Mucosa of gallbladder (tissue), 1 donor: Measurements from ENCODE around the gene SLIT1. TPM values are rescaled to one million over a fixed set of nuclear protein-coding genes. Genes with fewer than 3 reads are reported as not detected.

ENCODE experiments used
- DNase-seq: peaks from one replicate; pipeline ENCODE4 v3.0.0-alpha.2; 2020; ENCODE audit warnings: low spot score
- total RNA-seq: library from RNA; stranded (reverse); gene quantifications from one replicate; pipeline ENCODE4 v1.2.1, GENCODE V29; 2021
- donor health status: DM: no; HTN: no; CAD: no.

Gene SLIT1
- total RNA-seq, 1 donor from 2014 or later = 0.40 TPM

GRCh38 chr10:97139651-97140048, 46.1 kb downstream of the SLIT1 start:
- no peak for DNase-seq

- no peak for DNase-seq
Measured at GRCh38 chr10:97138846-97139245, 46.9 kb downstream of the SLIT1 start.

GRCh38 chr10:97138174-97138573, 47.6 kb downstream of the SLIT1 start:
- DNase-seq = peak; percentile 16

- DNase-seq = no peak
Measured at GRCh38 chr10:97136756-97137155, 49.0 kb downstream of the SLIT1 start.

GRCh38 chr10:97135464-97135863, 50.3 kb downstream of the SLIT1 start:
- DNase-seq = no peak

- no peak for DNase-seq
Measured at GRCh38 chr10:97134983-97135382, 50.8 kb downstream of the SLIT1 start.

- DNase-seq = no peak
Measured at GRCh38 chr10:97134110-97134509, 51.6 kb downstream of the SLIT1 start.

GRCh38 chr10:97132273-97132672, 53.5 kb downstream of the SLIT1 start:
- no peak for DNase-seq

GRCh38 chr10:97131666-97132065, 54.1 kb downstream of the SLIT1 start:
- DNase-seq = no peak

- no peak for DNase-seq
Measured at GRCh38 chr10:97131181-97131628, 54.6 kb downstream of the SLIT1 start.

- DNase-seq = no peak
Measured at GRCh38 chr10:97129666-97130065, 56.1 kb downstream of the SLIT1 start.

GRCh38 chr10:97128516-97129154, 57.1 kb downstream of the SLIT1 start:
- no peak for DNase-seq

- no peak for DNase-seq
Measured at GRCh38 chr10:97128039-97128492, 57.7 kb downstream of the SLIT1 start.

- no peak for DNase-seq
Measured at GRCh38 chr10:97127509-97127908, 58.2 kb downstream of the SLIT1 start.

GRCh38 chr10:97124211-97124610, 61.5 kb downstream of the SLIT1 start:
- no peak for DNase-seq

GRCh38 chr10:97123765-97124164, 62.0 kb downstream of the SLIT1 start:
- no peak for DNase-seq

GRCh38 chr10:97121041-97121440, 64.7 kb downstream of the SLIT1 start:
- DNase-seq = no peak

- DNase-seq = no peak
Measured at GRCh38 chr10:97120370-97120769, 65.4 kb downstream of the SLIT1 start.

GRCh38 chr10:97119058-97119745, 66.6 kb downstream of the SLIT1 start:
- DNase-seq = no peak

- no peak for DNase-seq
Measured at GRCh38 chr10:97117372-97117771, 68.4 kb downstream of the SLIT1 start.

GRCh38 chr10:97116462-97117162, 69.1 kb downstream of the SLIT1 start:
- no peak for DNase-seq

- no peak for DNase-seq
Measured at GRCh38 chr10:97115846-97116245, 69.9 kb downstream of the SLIT1 start.

GRCh38 chr10:97111615-97112014, 74.1 kb downstream of the SLIT1 start:
- no peak for DNase-seq
